ENCODE data around the gene GABBR2. TPM values are rescaled to one million over a fixed set of nuclear protein-coding genes. Genes with fewer than 3 reads are reported as not detected.

GABBR2 gene
- total RNA-seq, 1 donor from 2014 or later, result 116 TPM

DNA sequence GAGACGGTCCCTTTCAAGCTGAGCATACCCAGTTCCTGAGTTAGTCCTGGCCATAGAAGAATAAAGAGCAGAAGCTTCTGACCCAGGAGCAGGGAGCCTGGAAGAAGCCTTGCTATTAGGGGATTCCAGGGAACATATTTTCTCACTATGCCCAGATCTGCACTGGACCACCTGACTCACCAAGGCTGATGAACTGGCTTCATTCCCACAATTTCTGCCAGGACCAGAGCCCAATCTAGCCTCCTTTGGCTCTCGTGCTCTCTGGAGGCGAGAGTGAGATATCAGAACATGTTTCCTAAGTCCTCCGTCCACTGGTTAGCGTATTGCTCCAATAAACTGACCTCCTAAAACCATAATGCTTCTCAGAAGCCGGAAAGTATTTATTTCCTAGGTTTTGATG lies 9.9 kb downstream of the GABBR2 start:
- H3K27me3 Mint-ChIP-seq (ENCODE audit: unreplicated experiment), result no peaks in the 10 kb centered on the region

DNA sequence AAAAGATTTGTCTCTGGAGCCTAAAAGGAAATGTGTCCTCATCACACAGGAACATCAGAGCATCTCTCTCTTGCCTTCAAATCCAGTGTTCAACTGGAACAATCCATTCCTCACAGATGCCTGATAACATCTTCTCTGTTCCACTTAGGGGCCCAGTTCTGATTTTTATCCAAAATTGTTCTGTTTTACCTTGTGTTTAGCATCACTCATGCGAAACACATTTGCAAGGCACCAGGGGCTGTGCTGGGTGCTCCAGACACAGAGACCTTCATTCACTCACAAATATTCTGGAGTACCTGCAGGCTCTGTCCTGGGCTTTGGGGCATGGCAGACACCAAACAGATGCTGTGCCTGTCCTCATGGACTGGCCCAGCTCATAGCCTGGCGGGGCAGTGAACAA lies 13.8 kb downstream of the GABBR2 start:
- Mint-ChIP-seq H3K27me3 (ENCODE audit: unreplicated experiment) (no peaks in the 10 kb centered on the region), H3K4me1 (ENCODE audit: low read depth, unreplicated experiment) (peaks cover 29% of the 10 kb centered on the region), H3K9me3 (ENCODE audit: unreplicated experiment) (peaks cover 2% of the 10 kb centered on the region), H3K27ac (ENCODE audit: unreplicated experiment) (no peak overlapping the region), H3K4me3 (ENCODE audit: unreplicated experiment) (no peak overlapping the region), H3K36me3 (ENCODE audit: unreplicated experiment) (peaks cover 4% of the 10 kb centered on the region)
- DNase-seq, result no peak
- TF ChIP-seq, protein P1, sequence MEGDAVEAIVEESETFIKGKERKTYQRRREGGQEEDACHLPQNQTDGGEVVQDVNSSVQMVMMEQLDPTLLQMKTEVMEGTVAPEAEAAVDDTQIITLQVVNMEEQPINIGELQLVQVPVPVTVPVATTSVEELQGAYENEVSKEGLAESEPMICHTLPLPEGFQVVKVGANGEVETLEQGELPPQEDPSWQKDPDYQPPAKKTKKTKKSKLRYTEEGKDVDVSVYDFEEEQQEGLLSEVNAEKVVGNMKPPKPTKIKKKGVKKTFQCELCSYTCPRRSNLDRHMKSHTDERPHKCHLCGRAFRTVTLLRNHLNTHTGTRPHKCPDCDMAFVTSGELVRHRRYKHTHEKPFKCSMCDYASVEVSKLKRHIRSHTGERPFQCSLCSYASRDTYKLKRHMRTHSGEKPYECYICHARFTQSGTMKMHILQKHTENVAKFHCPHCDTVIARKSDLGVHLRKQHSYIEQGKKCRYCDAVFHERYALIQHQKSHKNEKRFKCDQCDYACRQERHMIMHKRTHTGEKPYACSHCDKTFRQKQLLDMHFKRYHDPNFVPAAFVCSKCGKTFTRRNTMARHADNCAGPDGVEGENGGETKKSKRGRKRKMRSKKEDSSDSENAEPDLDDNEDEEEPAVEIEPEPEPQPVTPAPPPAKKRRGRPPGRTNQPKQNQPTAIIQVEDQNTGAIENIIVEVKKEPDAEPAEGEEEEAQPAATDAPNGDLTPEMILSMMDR (IDR thresholded peaks at IDR 0.05; ENCODE audit: partially characterized antibody, unreplicated experiment), result no peak

More for the DNA sequence above, 9.9 kb downstream of the GABBR2 start:
- DNase-seq, result no peak
- H3K4me3 Mint-ChIP-seq (ENCODE audit: unreplicated experiment), result no peak overlapping the region
- peaks cover 4% of the 10 kb centered on the region for H3K36me3 Mint-ChIP-seq (ENCODE audit: unreplicated experiment)
- TF ChIP-seq, protein P1 (IDR thresholded peaks at IDR 0.05; ENCODE audit: partially characterized antibody, unreplicated experiment), result no peak
- peaks cover 9% of the 10 kb centered on the region for H3K9me3 Mint-ChIP-seq (ENCODE audit: unreplicated experiment)
- no peak overlapping the region for H3K27ac Mint-ChIP-seq (ENCODE audit: unreplicated experiment)
- peaks cover 32% of the 10 kb centered on the region for H3K4me1 Mint-ChIP-seq (ENCODE audit: low read depth, unreplicated experiment)

DNA sequence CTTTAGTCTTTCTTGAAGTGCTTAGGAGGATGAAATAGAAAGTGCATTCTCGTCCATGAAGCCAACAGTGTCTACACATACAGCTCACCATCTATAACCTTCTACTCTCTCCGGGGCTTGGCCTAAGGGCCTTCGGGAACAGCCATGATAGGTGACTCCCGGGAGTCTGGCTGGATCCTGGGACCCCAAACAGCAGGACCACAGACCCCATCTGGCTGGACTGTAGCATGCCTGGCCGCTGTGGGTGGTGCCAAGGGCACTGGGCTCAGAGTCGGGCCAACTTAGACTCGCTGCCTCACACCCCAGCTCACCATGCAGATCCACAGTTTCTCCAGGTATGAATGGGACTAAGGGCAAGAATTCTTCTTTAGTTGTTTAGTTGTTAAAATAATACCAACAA lies 16.3 kb downstream of the GABBR2 start:
- no peak for DNase-seq
- H3K36me3 Mint-ChIP-seq (ENCODE audit: unreplicated experiment), result peaks cover 4% of the 10 kb centered on the region
- peaks cover 25% of the 10 kb centered on the region for H3K4me1 Mint-ChIP-seq (ENCODE audit: low read depth, unreplicated experiment)

DNA sequence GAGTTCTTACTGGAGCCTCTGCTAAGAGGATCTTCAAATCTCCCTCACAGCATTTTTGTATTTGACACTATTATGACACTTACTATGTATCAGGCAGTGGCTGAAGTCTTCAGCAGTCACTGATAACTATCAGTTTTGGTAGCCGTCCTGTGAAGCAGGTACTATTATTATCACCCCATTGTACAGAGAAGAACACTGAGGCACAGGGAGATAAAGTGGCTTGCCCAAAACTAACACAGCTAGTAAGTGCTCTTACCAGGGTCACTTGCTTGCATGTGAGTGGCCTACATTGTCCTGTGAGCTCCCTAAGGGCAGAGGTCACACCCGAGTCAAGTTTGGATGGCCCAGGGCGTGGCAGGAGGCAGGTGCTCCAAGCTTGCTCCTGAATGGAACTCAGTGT lies 16.8 kb downstream of the GABBR2 start:
- peaks cover 4% of the 10 kb centered on the region for H3K36me3 Mint-ChIP-seq (ENCODE audit: unreplicated experiment)
- peaks cover 25% of the 10 kb centered on the region for H3K4me1 Mint-ChIP-seq (ENCODE audit: low read depth, unreplicated experiment)
- no peak overlapping the region for H3K27ac Mint-ChIP-seq (ENCODE audit: unreplicated experiment)
- peaks cover under 1% of the 10 kb centered on the region for H3K27me3 Mint-ChIP-seq (ENCODE audit: unreplicated experiment)
- H3K4me3 Mint-ChIP-seq (ENCODE audit: unreplicated experiment), result no peak overlapping the region
- no peak for DNase-seq
- TF ChIP-seq, protein P1 (IDR thresholded peaks at IDR 0.05; ENCODE audit: partially characterized antibody, unreplicated experiment), result no peak
- peaks cover 2% of the 10 kb centered on the region for H3K9me3 Mint-ChIP-seq (ENCODE audit: unreplicated experiment)

More for the DNA sequence above, 16.3 kb downstream of the GABBR2 start:
- TF ChIP-seq, protein P1 (IDR thresholded peaks at IDR 0.05; ENCODE audit: partially characterized antibody, unreplicated experiment), result no peak
- Mint-ChIP-seq H3K9me3 (ENCODE audit: unreplicated experiment) (peaks cover 2% of the 10 kb centered on the region), H3K27me3 (ENCODE audit: unreplicated experiment) (no peaks in the 10 kb centered on the region), H3K27ac (ENCODE audit: unreplicated experiment) (no peak overlapping the region), H3K4me3 (ENCODE audit: unreplicated experiment) (no peak overlapping the region)

DNA sequence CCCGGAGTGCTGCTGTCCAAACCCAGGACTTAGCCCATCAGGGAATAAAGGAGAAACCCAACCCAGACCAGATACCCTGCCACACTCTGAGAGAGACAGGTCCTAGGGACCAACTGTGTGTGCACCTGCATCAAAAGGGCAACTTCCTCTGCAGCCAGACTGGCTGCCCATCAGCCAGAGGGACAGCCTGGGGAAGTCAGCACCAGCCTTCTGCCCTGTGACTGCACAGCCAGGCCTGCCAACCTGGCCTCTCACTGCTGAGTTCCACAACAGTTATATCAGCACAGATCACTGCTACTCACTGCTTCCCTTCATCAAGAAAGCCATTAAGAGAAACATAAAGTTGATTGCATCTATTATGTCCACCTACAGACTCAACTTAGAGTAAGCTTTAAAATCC lies 18.0 kb downstream of the GABBR2 start:
- Mint-ChIP-seq H3K27me3 (ENCODE audit: unreplicated experiment) (peaks cover 4% of the 10 kb centered on the region), H3K4me3 (ENCODE audit: unreplicated experiment) (no peak overlapping the region), H3K4me1 (ENCODE audit: low read depth, unreplicated experiment) (peaks cover 23% of the 10 kb centered on the region), H3K9me3 (ENCODE audit: unreplicated experiment) (peaks cover 5% of the 10 kb centered on the region), H3K36me3 (ENCODE audit: unreplicated experiment) (no peaks in the 10 kb centered on the region), H3K27ac (ENCODE audit: unreplicated experiment) (no peak overlapping the region)
- TF ChIP-seq, protein P1 (IDR thresholded peaks at IDR 0.05; ENCODE audit: partially characterized antibody, unreplicated experiment), result no peak
- no peak for DNase-seq
